ENCODE results near the gene ZNF800.

The ZNF800 gene

GRCh38 chr7:127346575-127347256 is 45.8 kb downstream of the ZNF800 start:
- no peak for DNase-seq

- no peak for DNase-seq
Measured at GRCh38 chr7:127342596-127342995, 49.9 kb downstream of the ZNF800 start.

GRCh38 chr7:127338122-127338521 is 54.4 kb downstream of the ZNF800 start:
- DNase-seq, result no peak

- no peak for DNase-seq
Measured at GRCh38 chr7:127337581-127337980, 54.9 kb downstream of the ZNF800 start.

GRCh38 chr7:127336458-127336857 is 56.0 kb downstream of the ZNF800 start:
- DNase-seq, result no peak

- DNase-seq, result no peak
Measured at GRCh38 chr7:127332880-127333279, 59.6 kb downstream of the ZNF800 start.

GRCh38 chr7:127330070-127330469 is 62.4 kb downstream of the ZNF800 start:
- DNase-seq, result no peak

GRCh38 chr7:127322832-127323493 is 69.5 kb downstream of the ZNF800 start:
- no peak for DNase-seq

- no peak for DNase-seq
Measured at GRCh38 chr7:127322351-127322750, 70.2 kb downstream of the ZNF800 start.

- DNase-seq, result no peak
Measured at GRCh38 chr7:127320974-127321373, 71.5 kb downstream of the ZNF800 start.
